Measurements from ENCODE around the gene EDC3.
"Not testable (repeated sequence)": the region's sequence is repeated elsewhere in the genome, so short reads cannot be mapped to it uniquely, and the experiment has no call there.

Gene EDC3

GRCh38 chr15:74646480-74646879 lies 49.3 kb downstream of the EDC3 start:
- DNase-seq, result no peak

- DNase-seq, result no peak
Measured at GRCh38 chr15:74643665-74644204, 52.1 kb downstream of the EDC3 start.

GRCh38 chr15:74642734-74643664 lies 52.8 kb downstream of the EDC3 start:
- peak; percentile 29 for DNase-seq

- DNase-seq, result peak; percentile 69
Measured at GRCh38 chr15:74642348-74642733, 53.5 kb downstream of the EDC3 start.

GRCh38 chr15:74641151-74641550 lies 54.7 kb downstream of the EDC3 start:
- no peak for DNase-seq

GRCh38 chr15:74636984-74637383 lies 58.8 kb downstream of the EDC3 start:
- no peak for DNase-seq

GRCh38 chr15:74635228-74635627 lies 60.6 kb downstream of the EDC3 start:
- no peak for DNase-seq

GRCh38 chr15:74633781-74634180 lies 62.0 kb downstream of the EDC3 start:
- no peak for DNase-seq

GRCh38 chr15:74632601-74633000 lies 63.2 kb downstream of the EDC3 start:
- DNase-seq, result no peak

- no peak for DNase-seq
Measured at GRCh38 chr15:74631935-74632560, 63.8 kb downstream of the EDC3 start.

- DNase-seq, result no peak
Measured at GRCh38 chr15:74631408-74631807, 64.4 kb downstream of the EDC3 start.

- no peak for DNase-seq
Measured at GRCh38 chr15:74631087-74631385, 64.8 kb downstream of the EDC3 start.

- DNase-seq, result no peak
Measured at GRCh38 chr15:74630284-74631086, 65.3 kb downstream of the EDC3 start.

GRCh38 chr15:74629696-74630095 lies 66.1 kb downstream of the EDC3 start:
- DNase-seq, result not testable (repeated sequence)

GRCh38 chr15:74628949-74629348 lies 66.9 kb downstream of the EDC3 start:
- DNase-seq, result no peak

- DNase-seq, result no peak
Measured at GRCh38 chr15:74628199-74628598, 67.6 kb downstream of the EDC3 start.

- DNase-seq, result no peak
Measured at GRCh38 chr15:74627766-74628165, 68.1 kb downstream of the EDC3 start.

- no peak for DNase-seq
Measured at GRCh38 chr15:74626752-74627692, 68.8 kb downstream of the EDC3 start.

GRCh38 chr15:74626336-74626735 lies 69.5 kb downstream of the EDC3 start:
- no peak for DNase-seq

GRCh38 chr15:74625693-74626092 lies 70.1 kb downstream of the EDC3 start:
- DNase-seq, result no peak

- no peak for DNase-seq
Measured at GRCh38 chr15:74624020-74624602, 71.7 kb downstream of the EDC3 start.

GRCh38 chr15:74622758-74623157 lies 73.1 kb downstream of the EDC3 start:
- no peak for DNase-seq

Measured in NCI-H1048 (cell line).